Left kidney (tissue), 2 donors: ENCODE results near the gene TBC1D14. TPM values are rescaled to one million over a fixed set of nuclear protein-coding genes. Genes with fewer than 3 reads are reported as not detected.
"Not testable (repeated sequence)": the region's sequence is repeated elsewhere in the genome, so short reads cannot be mapped to it uniquely, and the experiment has no call there.

Experiments
- DNase-seq: peaks from one replicate; pipeline ENCODE4 v3.0.0-alpha.2; 2013
- polyA plus RNA-seq: library from polyadenylated mRNA; unstranded; fragments of 120-200 nt; gene quantifications from one replicate; pipeline ENCODE4 v1.2.1, GENCODE V29; 2013; ENCODE audit not compliant: insufficient read length

TBC1D14 gene
- polyA plus RNA-seq, 1 donor: 64.9 TPM

DNA sequence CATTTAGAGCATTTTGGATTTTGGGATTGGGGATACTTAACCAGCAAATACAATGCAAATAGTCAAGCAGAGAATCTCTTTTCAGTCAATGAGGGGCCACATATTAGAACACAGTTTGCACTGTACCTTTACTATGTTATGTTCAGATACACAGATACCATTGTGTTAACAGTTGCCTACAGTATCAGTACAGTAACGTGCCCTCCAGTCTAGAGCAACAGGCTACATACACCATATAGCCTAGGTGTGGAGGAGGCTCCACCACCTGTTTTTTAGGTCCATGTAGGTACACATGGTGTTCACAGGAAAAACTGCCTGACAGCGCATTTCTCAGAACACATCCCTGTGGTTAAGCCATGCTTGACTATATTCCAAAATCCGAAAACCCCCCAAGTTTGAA lies 149.2 kb downstream of the TBC1D14 start:
- no peak for DNase-seq

DNA sequence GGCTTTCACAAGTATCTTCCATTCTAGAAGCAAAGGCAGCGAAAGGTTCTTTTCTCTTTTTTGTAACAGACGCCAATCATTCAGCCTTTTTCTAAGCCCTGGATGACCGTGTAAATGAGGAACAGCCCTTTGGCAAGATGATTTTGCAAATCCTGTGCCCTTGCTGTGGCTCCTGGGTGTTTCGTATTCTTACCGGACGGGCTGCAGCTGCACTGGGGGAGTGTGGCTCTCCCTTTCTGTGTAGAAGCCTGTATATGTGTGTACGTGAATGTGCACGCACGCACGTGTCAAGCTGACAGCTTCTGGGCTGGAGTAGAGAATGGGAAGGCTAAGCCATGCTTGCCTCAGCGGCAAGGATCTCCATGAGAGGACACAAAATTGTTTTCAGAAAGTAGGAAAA lies 150.0 kb downstream of the TBC1D14 start:
- no peak for DNase-seq

DNA sequence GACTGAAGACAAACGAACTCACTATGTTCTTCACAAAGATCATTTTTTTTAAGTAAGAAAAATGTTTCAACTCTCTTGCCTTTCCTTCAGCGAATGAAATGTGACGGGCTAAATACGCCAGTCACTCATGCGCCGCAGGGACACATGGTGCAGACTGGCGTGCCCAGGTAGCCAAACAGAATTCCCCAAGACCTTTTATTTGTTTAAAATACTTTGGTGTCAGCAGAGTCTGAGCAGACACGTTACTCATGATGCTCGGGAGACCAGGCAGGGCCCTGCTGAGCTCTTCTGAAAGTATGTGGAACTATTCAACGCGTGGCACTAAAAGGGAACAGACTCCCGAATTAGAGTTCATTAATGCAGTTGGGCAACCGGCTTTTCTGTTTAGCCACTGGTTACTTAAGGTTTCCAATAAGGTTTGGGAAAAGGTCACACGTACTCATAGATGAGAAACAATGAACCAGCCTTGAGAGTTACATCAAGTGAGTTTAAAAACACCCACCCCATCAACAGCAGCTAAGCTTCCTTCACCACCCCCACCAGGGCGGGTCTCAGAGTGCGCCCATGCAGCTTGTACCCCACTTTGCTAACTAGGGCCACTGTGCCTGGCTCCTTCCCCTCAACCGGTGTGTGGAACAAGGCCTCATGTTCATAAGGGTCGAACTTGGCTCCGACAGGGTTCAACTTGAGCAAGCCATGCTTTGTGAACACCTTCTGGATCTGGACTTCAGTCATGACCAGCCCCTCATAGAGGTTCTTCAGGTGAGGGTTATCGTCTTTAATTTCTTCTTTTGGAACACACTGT lies 150.9 kb downstream of the TBC1D14 start:
- DNase-seq: no peak

DNA sequence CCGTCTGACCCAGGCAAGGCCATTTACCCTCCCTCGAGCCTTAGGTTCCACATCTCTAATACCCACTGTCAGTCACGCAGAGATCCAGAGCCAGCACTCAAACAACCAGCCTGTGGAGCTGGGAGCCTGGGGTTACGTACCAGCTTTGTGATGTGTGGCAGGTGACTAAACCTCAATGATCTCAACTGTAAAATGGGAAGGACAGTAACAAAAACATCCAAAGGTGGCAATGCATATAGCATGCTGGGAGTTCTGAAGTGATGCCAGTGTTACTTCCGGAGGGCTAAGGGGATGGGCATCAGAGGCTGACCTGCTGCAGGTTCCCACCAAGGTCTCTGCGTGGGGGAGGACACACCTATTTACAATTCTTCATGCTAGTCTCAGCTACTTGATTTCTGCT lies 152.2 kb downstream of the TBC1D14 start:
- no peak for DNase-seq

DNA sequence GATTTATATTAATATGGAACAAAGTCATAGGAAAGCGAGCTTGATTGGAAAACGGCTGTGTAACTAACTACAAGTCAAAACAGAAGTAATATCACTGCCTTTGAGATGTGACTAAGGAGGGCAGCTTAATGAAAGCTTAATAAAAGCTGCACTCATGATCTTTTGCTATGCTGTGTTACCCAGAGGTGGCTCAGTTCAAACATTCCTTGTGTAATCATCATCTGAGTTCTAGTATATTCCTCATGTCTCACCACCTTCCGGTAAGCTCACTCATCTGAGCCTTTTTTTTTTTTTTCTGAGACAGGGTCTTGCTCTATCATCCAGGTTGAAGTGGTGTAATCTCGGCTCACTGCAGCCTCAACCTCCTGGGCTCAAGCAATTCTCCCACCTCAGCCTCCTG lies 153.2 kb downstream of the TBC1D14 start:
- no peak for DNase-seq

DNA sequence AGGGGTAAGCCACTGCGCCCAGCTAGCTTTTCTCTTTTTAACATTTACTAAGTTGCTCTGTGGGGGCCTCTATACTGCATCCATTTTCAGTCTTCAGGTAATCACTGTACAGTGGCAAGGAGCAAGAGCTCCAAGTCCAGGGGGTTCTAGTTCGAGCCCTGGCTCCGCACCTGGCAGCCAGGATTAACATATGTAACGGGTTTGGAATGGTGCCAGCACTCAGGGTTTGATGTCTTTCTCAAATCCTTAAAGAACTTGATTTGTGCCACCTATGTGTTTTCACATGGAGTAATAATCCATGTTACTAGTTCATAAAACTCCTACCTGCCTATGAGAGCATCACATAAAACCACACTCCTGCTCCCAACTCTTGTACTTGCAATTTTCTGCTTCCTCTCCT lies 153.7 kb downstream of the TBC1D14 start:
- DNase-seq: no peak

DNA sequence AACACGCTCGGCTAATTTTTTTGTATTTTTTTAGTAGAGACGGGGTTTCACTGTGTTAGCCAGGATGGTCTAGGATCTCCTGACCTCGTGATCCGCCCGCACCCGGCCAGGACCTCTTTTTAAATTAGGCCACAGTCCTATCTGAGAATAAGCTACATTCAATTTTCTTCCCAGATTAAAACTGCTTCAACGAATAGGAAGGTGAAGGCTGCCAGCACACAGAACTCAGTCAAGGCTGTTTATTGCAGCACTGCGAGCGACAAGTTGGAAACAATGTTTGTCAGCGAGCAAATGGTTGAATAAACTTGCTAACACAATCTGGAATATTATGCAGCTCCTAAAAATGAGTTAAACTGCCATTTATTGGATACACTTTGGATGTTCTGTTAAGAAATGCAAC lies 156.4 kb downstream of the TBC1D14 start:
- no peak for DNase-seq

DNA sequence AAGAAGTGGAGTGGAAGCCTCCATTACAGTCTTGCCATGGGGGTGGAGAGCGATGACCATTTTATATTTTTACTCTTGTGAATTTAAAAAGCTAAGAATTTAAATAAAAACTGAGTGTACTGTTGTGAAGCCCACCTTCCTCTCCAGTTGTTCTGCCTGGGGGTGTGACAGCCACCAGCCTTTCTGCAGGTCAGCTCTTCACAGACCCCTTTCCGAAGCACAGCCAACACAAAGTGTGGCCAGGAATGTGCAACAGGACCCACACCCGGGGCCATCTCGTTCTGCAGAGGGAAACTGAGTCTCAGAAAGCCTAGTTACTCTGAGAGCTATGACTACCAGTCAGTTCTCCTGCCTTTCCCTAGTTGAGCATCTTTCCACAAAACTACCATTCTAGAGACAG lies 156.9 kb downstream of the TBC1D14 start:
- DNase-seq: no peak

DNA sequence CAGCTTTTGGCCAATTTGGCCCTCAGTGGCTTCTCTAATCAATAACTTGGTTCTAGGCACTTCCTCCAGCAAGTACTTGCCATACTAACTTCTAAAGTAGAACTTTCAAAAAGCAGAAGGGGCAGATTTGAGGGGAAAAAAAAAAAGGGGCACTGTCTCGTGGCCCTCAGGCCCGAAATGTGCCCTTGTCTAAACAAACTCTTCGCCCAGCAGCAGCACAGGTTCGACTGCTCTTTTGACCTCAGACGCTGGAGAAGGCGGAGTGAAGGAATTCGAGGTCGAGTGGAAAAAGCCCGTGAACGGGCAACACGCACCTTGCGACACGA lies 157.5 kb downstream of the TBC1D14 start:
- DNase-seq: no peak

DNA sequence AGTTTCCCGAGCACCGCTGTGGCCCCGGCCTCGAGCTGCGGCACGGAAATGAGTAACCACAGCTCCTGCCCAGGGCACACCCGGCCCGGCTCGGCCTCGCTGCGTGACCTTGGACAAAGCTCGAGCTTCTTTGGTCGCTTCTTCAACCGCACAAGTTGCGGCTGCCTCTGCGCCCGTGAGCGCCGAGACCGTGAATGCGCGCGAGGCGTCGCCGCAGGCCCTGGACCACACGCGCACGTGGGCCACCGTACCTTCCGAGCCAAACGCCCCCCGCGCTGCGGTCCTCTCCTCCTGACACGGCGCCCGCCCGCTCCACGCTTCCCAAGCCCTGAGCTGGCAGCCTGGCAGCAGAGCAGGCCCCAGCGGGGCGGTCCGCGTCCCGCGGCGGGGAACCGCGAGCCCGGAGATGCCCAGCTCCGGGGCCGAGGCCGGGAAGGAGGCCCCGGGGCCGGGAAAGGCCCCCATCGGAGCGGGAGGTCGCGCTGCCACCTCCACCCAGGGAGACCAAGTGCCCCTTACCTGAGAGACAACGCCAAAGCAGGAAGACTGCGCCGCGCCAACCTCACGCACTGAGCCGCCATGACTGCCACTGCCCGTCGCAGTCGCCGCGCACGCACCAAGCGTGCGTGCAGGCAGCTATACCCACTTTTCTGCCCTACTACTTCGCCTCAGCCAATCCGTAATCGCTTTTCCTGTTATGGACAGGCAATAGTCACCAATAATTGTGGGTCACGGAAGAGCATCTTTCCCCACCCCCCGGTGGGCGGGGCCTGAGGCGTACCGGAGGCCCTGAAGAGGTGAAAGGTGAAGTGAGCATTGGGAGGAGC lies 158.0 kb downstream of the TBC1D14 start, which contains the start of gene GRPEL1:
Gene GRPEL1 (minus strand): TSS at position 613 of the 827 bp plus-strand sequence. CDS start 32 bp downstream, at position 581.
- peak; percentile 99 for DNase-seq

DNA sequence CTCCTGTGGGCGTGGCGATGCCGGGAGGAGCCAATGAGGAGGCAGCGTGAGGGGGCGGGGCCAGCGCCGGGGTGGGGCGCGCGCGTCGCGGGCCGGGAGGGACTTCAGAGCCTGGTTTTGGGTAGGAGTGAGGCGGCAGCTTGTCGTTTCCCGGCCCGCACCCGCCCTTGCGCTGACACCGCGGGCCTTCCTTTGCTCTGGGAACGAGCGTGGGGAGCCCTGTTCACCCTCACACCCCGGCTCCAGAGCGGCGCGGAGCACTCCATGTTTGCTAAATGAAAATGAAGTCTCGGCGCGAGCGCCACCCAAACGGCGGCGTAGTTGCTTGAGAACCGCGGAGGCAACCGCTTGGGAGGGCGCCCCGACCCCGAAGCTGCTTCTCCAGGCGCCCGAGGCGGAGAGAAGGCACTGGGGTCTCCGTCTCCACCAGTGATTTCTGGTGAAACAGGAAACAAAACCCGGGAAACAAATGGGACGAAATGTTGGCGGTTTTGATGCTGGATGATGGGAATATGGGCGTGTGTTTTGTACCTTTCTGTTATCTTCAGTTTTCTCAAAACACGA lies 158.7 kb downstream of the TBC1D14 start:
- no peak for DNase-seq

DNA sequence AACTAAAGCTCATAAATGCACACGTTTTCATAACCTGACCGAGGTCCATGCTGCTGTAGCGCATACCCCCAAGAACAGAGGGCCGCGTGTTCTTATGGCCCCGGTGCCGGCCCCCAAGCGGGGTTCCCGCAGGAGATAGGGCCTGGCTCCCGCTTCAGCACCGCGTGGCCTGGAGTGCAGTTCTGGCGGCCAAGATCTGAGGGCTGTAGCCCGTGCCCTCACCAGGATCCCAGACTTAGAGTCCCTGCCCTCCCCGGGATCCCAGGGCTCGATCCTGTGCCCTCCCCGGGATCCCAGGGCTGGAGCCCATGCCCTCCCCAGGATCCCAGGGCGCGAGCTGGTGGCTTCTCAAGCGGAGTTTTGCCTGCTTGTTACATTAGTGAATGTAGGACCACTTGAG lies 159.3 kb downstream of the TBC1D14 start:
- DNase-seq: no peak

DNA sequence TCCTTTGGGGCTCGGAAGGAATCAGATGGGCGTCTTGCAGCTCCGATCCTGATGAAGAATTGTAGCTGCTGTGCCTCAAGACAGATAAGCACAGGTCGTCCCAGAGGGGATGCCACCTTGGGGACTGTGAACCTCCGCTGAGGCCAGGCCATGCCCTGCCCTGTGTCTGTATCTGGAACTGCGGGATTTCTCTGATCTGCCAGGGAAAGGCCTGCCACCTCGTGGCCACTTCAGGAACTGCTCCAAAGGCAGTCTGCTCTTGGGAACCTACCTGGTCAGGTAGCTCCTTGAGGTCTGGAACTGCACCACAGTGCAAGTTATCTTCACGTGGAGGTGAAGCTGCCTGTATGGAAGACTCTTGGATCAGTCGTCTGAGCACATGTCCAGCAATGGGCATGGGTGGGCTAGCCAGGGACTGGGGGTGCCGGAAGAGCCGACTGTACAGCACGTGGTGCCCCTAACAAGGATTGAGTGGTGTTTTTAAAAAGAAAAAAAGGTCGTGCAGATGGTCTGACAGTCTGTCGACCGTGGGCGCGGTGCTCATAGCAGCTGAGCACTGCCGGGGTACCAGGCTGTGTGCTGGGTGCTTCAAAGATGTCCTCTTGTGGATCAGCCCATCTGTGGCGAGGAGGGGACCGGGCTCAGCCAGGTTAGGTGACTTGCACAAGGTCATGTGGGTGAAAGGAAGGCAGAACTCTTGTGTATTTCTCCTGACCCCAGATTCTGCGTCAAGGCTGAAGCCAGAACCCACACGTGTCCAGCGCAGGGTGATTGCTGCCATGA lies 161.3 kb downstream of the TBC1D14 start:
- DNase-seq: peak; percentile 71

DNA sequence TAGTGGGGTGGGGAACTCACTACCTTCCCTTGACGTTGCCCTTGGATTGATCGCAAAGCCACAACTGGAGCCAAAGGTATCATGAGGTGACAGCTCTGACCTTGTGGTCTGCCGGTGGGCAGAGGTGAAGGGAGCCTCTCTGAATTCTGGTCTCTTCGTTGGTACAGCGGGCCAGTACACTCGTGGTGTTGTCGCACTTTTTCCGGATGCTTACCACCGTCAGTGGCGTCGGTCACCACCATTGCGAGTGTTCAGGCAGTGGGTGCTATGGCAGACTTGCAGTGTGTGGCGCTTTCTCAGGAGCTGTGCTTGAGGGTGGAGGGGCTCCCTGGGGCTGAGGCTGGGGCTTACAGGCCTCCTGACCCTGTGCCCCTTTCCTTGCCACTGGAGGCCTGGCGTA lies 163.4 kb downstream of the TBC1D14 start:
- no peak for DNase-seq

DNA sequence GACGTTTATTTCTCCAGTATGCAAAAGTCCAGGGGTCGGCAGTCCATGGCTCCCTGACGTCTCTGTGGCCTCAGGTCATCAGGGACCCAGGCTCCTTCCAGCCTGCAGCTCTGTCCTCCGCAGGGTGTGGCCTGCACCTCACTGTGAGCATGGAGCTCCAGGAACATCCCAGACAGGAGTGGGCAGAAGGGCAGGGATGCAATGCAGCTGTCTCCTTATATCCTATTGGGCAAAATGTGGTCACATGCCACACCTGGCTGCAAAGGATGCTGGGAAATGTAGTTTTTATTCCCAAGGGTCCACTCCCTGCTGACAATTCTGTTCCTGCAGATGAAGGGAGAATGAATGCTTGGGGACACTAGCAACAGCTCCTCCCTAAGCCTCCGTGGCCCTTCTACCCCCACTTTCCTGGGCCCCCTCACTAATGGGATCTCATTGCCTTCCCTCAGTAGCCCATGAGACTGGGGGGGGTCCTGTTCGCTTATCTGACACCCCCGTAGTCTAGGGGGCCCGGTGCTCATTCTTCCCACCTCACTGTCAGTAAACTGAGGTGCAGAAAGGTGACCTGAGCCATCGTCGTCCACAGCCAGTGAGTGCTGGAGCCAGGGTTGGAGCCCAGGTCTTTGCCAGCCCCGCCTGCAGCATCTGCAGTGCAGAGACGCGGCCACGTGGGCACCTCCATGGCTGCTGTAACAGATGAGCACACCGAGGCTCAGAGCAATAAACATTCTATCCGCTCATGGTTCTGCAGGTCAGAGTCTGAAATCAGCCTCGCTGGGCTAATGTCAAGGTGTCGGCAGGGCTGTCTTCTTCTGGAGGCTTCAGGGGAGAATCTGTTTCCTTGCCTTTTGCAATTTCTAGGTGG lies 164.1 kb downstream of the TBC1D14 start:
- DNase-seq: peak; percentile 51

DNA sequence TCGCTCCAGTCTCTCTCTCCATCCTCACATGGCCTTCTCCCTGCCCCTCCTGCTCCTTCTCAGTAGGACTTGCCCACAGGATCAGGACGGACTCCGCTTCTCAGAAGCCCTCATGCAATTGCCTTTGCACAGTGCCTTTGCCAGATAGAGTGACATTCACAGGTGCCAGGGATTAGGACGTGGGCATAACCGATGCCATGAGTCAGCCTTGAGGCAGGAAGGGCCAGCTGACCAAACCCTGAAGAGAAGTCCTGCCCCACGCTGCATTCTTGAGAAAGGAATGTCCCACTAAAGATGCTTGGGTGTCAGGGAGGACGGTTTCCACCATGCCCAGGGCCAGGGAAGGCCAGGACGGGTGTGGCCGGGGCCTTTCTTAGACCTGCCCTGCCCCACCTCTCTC lies 164.8 kb downstream of the TBC1D14 start:
- DNase-seq: no peak

DNA sequence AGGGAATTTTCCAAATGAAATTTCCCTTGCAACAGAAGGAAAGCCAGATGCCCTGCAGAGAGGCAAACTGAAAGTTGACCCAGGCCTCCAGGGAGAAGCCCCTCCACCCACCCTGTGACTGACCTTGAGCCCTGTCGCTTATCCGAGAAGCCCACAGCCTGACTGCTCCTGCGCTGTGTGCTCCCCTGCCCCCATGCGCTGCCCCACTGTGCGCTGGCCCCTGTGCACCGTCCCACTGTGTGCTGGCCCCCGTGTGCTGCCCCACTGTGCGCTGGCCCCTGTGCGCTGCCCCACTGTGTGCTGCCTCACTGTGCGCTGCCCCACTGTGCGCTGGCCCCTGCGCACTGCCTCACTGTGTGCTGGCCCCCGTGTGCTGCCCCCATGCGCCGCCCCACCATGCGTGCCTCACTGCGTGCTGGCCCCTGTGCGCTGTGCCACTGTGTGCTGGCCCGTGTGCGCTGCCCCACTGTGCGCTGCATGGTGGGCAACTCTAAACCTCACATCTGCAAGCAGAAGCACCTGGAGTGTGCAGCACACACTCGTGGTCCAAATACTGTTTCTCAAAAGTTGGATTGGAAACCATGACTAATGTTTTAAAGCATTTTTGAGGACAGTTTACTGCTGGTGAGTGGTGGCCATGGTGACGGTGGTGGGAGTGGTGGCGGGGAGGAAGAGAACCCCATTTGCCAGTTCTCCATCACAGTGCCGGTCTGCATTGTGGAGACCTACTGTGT lies 166.5 kb downstream of the TBC1D14 start:
- no peak for DNase-seq

DNA sequence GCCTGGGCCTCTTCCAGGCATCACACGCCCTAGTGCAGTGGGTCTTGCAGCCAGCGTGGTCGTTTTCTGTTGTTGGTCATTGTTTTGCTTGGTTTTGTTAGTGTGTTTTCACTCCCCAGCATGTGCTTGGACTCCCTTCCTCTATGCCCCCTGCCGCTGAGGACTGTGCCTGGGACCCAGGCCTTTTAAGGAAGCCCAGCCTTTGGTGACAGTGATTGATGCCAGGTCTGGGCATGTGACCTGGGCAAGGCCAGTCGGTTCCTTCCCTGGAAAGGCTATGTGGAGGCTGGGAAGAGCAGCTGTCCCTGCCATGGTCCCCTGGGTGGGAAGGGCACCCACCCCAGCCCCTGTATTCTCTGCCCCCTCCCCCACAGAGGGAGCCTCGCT lies 167.1 kb downstream of the TBC1D14 start:
- no peak for DNase-seq

DNA sequence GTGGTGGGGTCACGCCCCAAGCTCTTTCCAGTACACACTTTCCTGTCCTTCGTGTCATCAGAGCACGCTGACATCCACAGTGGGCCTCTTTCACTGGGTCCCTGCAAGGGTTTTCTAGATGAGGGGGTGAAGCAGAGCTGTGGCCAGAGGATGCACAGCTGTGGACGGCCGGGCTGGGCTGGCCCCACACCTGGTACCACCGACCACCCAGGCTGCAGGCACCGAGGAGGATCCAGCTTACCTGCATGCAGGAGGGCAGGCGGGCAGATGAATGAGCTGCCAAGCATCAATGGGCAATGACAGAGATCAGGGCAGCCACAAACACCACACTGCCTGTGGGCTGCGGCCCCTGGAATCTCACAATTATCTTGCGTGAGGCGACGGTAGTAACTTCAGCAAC lies 167.7 kb downstream of the TBC1D14 start:
- DNase-seq: no peak

DNA sequence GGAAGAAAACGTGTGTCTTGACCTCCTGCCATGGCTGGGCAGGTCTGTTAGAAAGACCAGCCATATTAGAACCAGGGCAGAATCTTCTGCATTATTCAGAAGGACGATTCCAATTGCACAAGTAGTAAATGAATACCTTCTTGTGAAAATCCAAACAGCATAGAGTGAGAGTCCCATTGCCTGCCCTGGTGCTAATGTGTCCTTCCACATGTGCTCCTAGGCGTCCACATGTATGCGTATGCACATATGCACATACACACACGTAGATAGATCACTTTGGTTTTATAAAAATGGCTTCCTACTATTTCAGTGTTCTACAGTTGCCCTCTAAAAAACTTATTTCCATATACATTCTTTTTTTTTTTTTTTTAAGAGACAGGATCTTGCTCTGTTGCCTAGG lies 168.4 kb downstream of the TBC1D14 start:
- DNase-seq: no peak

DNA sequence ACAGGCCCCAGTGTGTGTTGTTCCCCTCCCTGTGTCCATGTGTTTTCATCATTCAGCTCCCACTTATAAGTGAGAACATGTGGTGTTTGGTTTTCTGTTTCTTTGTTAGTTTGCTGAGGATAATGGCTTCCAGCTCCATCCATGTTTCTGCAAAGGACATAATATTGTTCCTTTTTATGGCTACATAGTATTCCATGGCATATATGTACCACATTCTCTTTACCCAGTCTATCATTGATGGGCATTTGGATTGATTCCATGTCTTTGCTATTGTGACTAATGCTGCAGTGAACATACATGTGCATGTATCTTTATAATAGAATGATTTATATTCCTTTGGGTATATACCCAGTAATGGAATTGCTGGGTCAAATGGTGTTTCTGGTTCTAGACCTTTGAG lies 169.9 kb downstream of the TBC1D14 start:
- DNase-seq: not testable (repeated sequence)
